NCI-H1092 (cell line): Measurements from ENCODE around the gene FAM8A1.

Experiments
- DNase-seq: peaks from one replicate; lab custom pipeline; 2025; lab: John Stamatoyannopoulos, UW

The FAM8A1 gene

GRCh38 chr6:17602888-17603287, 2.8 kb downstream of the FAM8A1 start:
- DNase-seq, result no peak

- DNase-seq, result no peak
Observed at GRCh38 chr6:17606606-17607005, 6.5 kb downstream of the FAM8A1 start.

- no peak for DNase-seq
Observed at GRCh38 chr6:17610835-17611234, 10.7 kb downstream of the FAM8A1 start.

GRCh38 chr6:17612048-17612447, 11.9 kb downstream of the FAM8A1 start:
- DNase-seq, result no peak

- DNase-seq, result no peak
Observed at GRCh38 chr6:17615794-17616193, 15.7 kb downstream of the FAM8A1 start.

GRCh38 chr6:17621003-17621402, 20.9 kb downstream of the FAM8A1 start:
- DNase-seq, result no peak

- no peak for DNase-seq
Observed at GRCh38 chr6:17622144-17622543, 22.0 kb downstream of the FAM8A1 start.

- no peak for DNase-seq
Observed at GRCh38 chr6:17624396-17624795, 24.3 kb downstream of the FAM8A1 start.

- DNase-seq, result no peak
Observed at GRCh38 chr6:17628873-17629272, 28.8 kb downstream of the FAM8A1 start.

- DNase-seq, result no peak
Observed at GRCh38 chr6:17629824-17630510, 29.9 kb downstream of the FAM8A1 start.

- DNase-seq, result no peak
Observed at GRCh38 chr6:17630511-17631073, 30.5 kb downstream of the FAM8A1 start.

- no peak for DNase-seq
Observed at GRCh38 chr6:17632934-17633333, 32.8 kb downstream of the FAM8A1 start.

GRCh38 chr6:17633465-17634188, 33.5 kb downstream of the FAM8A1 start:
- no peak for DNase-seq

- DNase-seq, result no peak
Observed at GRCh38 chr6:17635568-17635967, 35.5 kb downstream of the FAM8A1 start.

GRCh38 chr6:17638212-17638715, 38.2 kb downstream of the FAM8A1 start:
- DNase-seq, result no peak

- DNase-seq, result no peak
Observed at GRCh38 chr6:17640477-17640917, 40.4 kb downstream of the FAM8A1 start.

GRCh38 chr6:17648745-17649144, 48.6 kb downstream of the FAM8A1 start:
- DNase-seq, result no peak

- no peak for DNase-seq
Observed at GRCh38 chr6:17650656-17651309, 50.7 kb downstream of the FAM8A1 start.

GRCh38 chr6:17653198-17653882, 53.2 kb downstream of the FAM8A1 start:
- DNase-seq, result no peak

- no peak for DNase-seq
Observed at GRCh38 chr6:17656092-17656491, 56.0 kb downstream of the FAM8A1 start.

GRCh38 chr6:17656644-17657043, 56.5 kb downstream of the FAM8A1 start:
- no peak for DNase-seq
